H9 (cell line): ENCODE data around the gene ACAP1. TPM values are rescaled to one million over a fixed set of nuclear protein-coding genes. Genes with fewer than 3 reads are reported as not detected.

ENCODE experiments used
- DNase-seq: peaks from one replicate; pipeline ENCODE4 v3.0.0-alpha.2; 2017
- H2AFZ ChIP-seq: one replicate; pipeline ENCODE4 v1.6.1; 2013; ENCODE audit warnings: mild to moderate bottlenecking, low read length, control low read depth, moderate library complexity
- H2AK5ac ChIP-seq: 2 replicates; pipeline ENCODE4 v1.6.1; 2013; ENCODE audit warnings: low read length, control low read depth, mixed read lengths; ENCODE audit not compliant: insufficient read length
- H2BK120ac ChIP-seq: one replicate; pipeline ENCODE4 v1.6.1; 2013; ENCODE audit warnings: low read depth, mild to moderate bottlenecking, low read length, control low read depth, inconsistent platforms; ENCODE audit not compliant: poor library complexity, severe bottlenecking
- H2BK12ac ChIP-seq: 2 replicates; pipeline ENCODE4 v1.6.1; 2013; ENCODE audit warnings: low read length, control low read depth, mixed read lengths, low read depth; ENCODE audit not compliant: insufficient read length
- H2BK15ac ChIP-seq: 2 replicates; pipeline ENCODE4 v1.6.1; 2013; ENCODE audit warnings: low read depth, low read length, control low read depth
- H2BK20ac ChIP-seq: one replicate; pipeline ENCODE4 v1.6.1; 2013; ENCODE audit warnings: low read depth, mild to moderate bottlenecking, low read length, control low read depth, inconsistent platforms; ENCODE audit not compliant: poor library complexity, severe bottlenecking
- H2BK5ac ChIP-seq: 2 replicates; pipeline ENCODE4 v1.6.1; 2013; ENCODE audit warnings: low read length, control low read depth, mixed read lengths; ENCODE audit not compliant: insufficient read length
- H3K14ac ChIP-seq: 2 replicates; pipeline ENCODE4 v1.6.1; 2013; ENCODE audit warnings: low read length, control low read depth; ENCODE audit not compliant: insufficient read depth
- H3K18ac ChIP-seq: 2 replicates; pipeline ENCODE4 v1.6.1; 2013; ENCODE audit warnings: low read depth, mild to moderate bottlenecking, mixed read lengths, low read length, control low read depth; ENCODE audit not compliant: insufficient read length
- H3K23ac ChIP-seq: 2 replicates; pipeline ENCODE4 v1.6.1; 2013; ENCODE audit warnings: low read length, control low read depth, mixed read lengths, low read depth; ENCODE audit not compliant: insufficient read length
- H3K23me2 ChIP-seq: 2 replicates; pipeline ENCODE4 v1.6.1; 2013; ENCODE audit warnings: low read depth, mild to moderate bottlenecking, mixed read lengths, low read length, control low read depth; ENCODE audit not compliant: insufficient read length, poor library complexity, severe bottlenecking
- H3K27ac ChIP-seq: 2 replicates; pipeline ENCODE4 v1.5.1; 2013; ENCODE audit warnings: low read length, control low read depth, mixed read lengths, low read depth; ENCODE audit not compliant: insufficient read length
- H3K27me3 ChIP-seq: 2 replicates; pipeline ENCODE4 v1.6.1; 2013; ENCODE audit warnings: low read length, control low read depth, inconsistent platforms; ENCODE audit not compliant: insufficient read depth
- H3K4ac ChIP-seq: 2 replicates; pipeline ENCODE4 v1.6.1; 2013; ENCODE audit warnings: low read depth, mild to moderate bottlenecking, control low read depth, inconsistent platforms, low read length, moderate library complexity
- H3K4me1 ChIP-seq: 2 replicates; pipeline ENCODE4 v1.6.1; 2013; ENCODE audit warnings: low read length, control low read depth, inconsistent platforms; ENCODE audit not compliant: insufficient read depth
- H3K4me2 ChIP-seq: 2 replicates; pipeline ENCODE4 v1.6.1; 2013; ENCODE audit warnings: low read length, control low read depth, mixed read lengths; ENCODE audit not compliant: insufficient read length, insufficient read depth
- H3K56ac ChIP-seq: 2 replicates; pipeline ENCODE4 v1.6.1; 2013; ENCODE audit warnings: low read depth, mild to moderate bottlenecking, mixed read lengths, low read length, control low read depth; ENCODE audit not compliant: insufficient read length
- H3K79me1 ChIP-seq: 2 replicates; pipeline ENCODE4 v1.6.1; 2013; ENCODE audit warnings: low read depth, mild to moderate bottlenecking, moderate library complexity, low read length, control low read depth, inconsistent platforms; ENCODE audit not compliant: insufficient read depth, poor library complexity, severe bottlenecking
- H3K79me2 ChIP-seq: 2 replicates; pipeline ENCODE4 v1.6.1; 2013; ENCODE audit warnings: low read length, control low read depth, inconsistent platforms; ENCODE audit not compliant: insufficient read depth
- H3K9ac ChIP-seq: 2 replicates; pipeline ENCODE4 v1.6.1; 2013; ENCODE audit warnings: low read length, control low read depth, mixed read lengths; ENCODE audit not compliant: insufficient read length; ENCODE audit errors: extremely low read depth
- H3K9me3 ChIP-seq: one replicate; pipeline ENCODE4 v1.6.1; 2013; ENCODE audit warnings: low read depth, low read length, inconsistent platforms; ENCODE audit not compliant: control insufficient read depth
- H3T11ph ChIP-seq: one replicate; pipeline ENCODE4 v1.6.1; 2013; ENCODE audit warnings: mild to moderate bottlenecking, low read length, control low read depth, inconsistent platforms
- H4K20me1 ChIP-seq: one replicate; pipeline ENCODE4 v1.6.1; 2013; ENCODE audit not compliant: control insufficient read depth, insufficient read length, insufficient read depth
- H4K5ac ChIP-seq: 2 replicates; pipeline ENCODE4 v1.6.1; 2013; ENCODE audit warnings: low read depth, mild to moderate bottlenecking, mixed read lengths, low read length, control low read depth; ENCODE audit not compliant: insufficient read length
- H4K8ac ChIP-seq: replicated peaks from 2 replicates; pipeline ENCODE4 v1.6.1; 2013; ENCODE audit warnings: low read length, control low read depth, mixed read lengths, low read depth; ENCODE audit not compliant: insufficient read length
- H4K91ac ChIP-seq: 2 replicates; pipeline ENCODE4 v1.6.1; 2013; ENCODE audit warnings: low read depth, mild to moderate bottlenecking, moderate library complexity, mixed read lengths, low read length, control low read depth; ENCODE audit not compliant: insufficient read length
- H3K27ac Mint-ChIP-seq, 3 experiments: 2 replicates in 2 of 3; 3 replicates in 1 of 3; pipeline ENCODE4 v1.8.0; 2020 to 2021; ENCODE audit warnings: mixed read lengths in 3 of 3, mild to moderate bottlenecking in 1 of 3, moderate library complexity in 1 of 3
- H3K27me3 Mint-ChIP-seq: 2 replicates; pipeline ENCODE4 v1.8.0; 2021; ENCODE audit warnings: low read depth, mild to moderate bottlenecking, moderate library complexity, mixed read lengths
- H3K36me3 Mint-ChIP-seq, 3 experiments: 2 replicates in 2 of 3; 3 replicates in 1 of 3; pipeline ENCODE4 v1.8.0; 2020 to 2021; ENCODE audit warnings: low read depth in 3 of 3, mixed read lengths in 3 of 3; ENCODE audit not compliant: insufficient read depth in 1 of 3
- H3K4me1 Mint-ChIP-seq, 2 experiments: 2 replicates each; pipeline ENCODE4 v1.8.0; 2020; ENCODE audit warnings: mixed read lengths in 2 of 2
- H3K4me3 Mint-ChIP-seq, 2 experiments: 2 replicates in 1 of 2; 3 replicates in 1 of 2; pipeline ENCODE4 v1.8.0; 2020 to 2021; ENCODE audit warnings: mild to moderate bottlenecking in 2 of 2, mixed read lengths in 2 of 2, moderate library complexity in 1 of 2
- H3K9me3 Mint-ChIP-seq, 2 experiments: 2 replicates in 1 of 2; 3 replicates in 1 of 2; pipeline ENCODE4 v1.8.0; 2020; ENCODE audit warnings: mild to moderate bottlenecking in 2 of 2, mixed read lengths in 2 of 2, moderate library complexity in 1 of 2
- whole genome bisulfite sequencing: extraction: QIAGEN DNeasy Blood & Tissue Kit; methylation state at CpG from one replicate; pipeline ENCODE4 v1.1.7; 2013; ENCODE audit warnings: missing lambda C conversion rate, low lambda C conversion rate, mixed read lengths; ENCODE audit not compliant: insufficient read length; ENCODE audit errors: extremely low coverage; 5-methylcytosine and 5-hydroxymethylcytosine counted together
- total RNA-seq: library from RNA; stranded (reverse); gene quantifications from 2 replicates; pipeline ENCODE4 v1.2.1, GENCODE V29; 2021
- TF ChIP-seq, protein P1 (sequence below): fragments of 200-600 bp; sonication (generic); conservative IDR thresholded peaks from 3 replicates; pipeline ENCODE4 v1.8.0; 2021; ENCODE audit warnings: antibody characterized with exemption, mild to moderate bottlenecking

ACAP1 gene
- total RNA-seq, 1 experiment from 2014 or later: 18.2 TPM

GRCh38 chr17:7340179-7340578 is 3.9 kb downstream of the ACAP1 start:
- no peak overlapping the region for H3K18ac ChIP-seq
- no peak overlapping the region for H2BK12ac ChIP-seq
- Mint-ChIP-seq H3K27me3 (no peaks in the 10 kb centered on the region; the same call in 1 of the 2 replicates), H3K9me3 (no peaks in the 10 kb centered on the region), H3K4me1 (peaks cover 12 to 26% of the 10 kb centered on the region in 2 experiments), H3K4me3 (no peak overlapping the region), H3K27ac (no peak overlapping the region), H3K36me3 (peaks cover 0 to 2% (median 0%) of the 10 kb centered on the region in 3 experiments; a peak in 2 of 7 replicates)
- no peaks in the 10 kb centered on the region for H4K20me1 ChIP-seq
- H3K4me1 ChIP-seq: peaks cover 4% of the 10 kb centered on the region; the same call in 1 of the 2 replicates
- H2AK5ac ChIP-seq: no peak overlapping the region
- H3K27me3 ChIP-seq: no peaks in the 10 kb centered on the region
- H3K79me2 ChIP-seq: no peaks in the 10 kb centered on the region
- no peak overlapping the region for H3K4ac ChIP-seq
- H3K23ac ChIP-seq: no peak overlapping the region
- no peak overlapping the region for H2BK20ac ChIP-seq
- no peak overlapping the region for H2AFZ ChIP-seq
- H3K9me3 ChIP-seq: no peaks in the 10 kb centered on the region
- H3K9ac ChIP-seq: no peak overlapping the region
- H4K8ac ChIP-seq: no peak overlapping the region
- H3K14ac ChIP-seq: no peak overlapping the region
- no peak overlapping the region for H3T11ph ChIP-seq
- no CpG with 5 or more reads among the region's 2 CpGs for WGBS
- TF ChIP-seq, protein P1, sequence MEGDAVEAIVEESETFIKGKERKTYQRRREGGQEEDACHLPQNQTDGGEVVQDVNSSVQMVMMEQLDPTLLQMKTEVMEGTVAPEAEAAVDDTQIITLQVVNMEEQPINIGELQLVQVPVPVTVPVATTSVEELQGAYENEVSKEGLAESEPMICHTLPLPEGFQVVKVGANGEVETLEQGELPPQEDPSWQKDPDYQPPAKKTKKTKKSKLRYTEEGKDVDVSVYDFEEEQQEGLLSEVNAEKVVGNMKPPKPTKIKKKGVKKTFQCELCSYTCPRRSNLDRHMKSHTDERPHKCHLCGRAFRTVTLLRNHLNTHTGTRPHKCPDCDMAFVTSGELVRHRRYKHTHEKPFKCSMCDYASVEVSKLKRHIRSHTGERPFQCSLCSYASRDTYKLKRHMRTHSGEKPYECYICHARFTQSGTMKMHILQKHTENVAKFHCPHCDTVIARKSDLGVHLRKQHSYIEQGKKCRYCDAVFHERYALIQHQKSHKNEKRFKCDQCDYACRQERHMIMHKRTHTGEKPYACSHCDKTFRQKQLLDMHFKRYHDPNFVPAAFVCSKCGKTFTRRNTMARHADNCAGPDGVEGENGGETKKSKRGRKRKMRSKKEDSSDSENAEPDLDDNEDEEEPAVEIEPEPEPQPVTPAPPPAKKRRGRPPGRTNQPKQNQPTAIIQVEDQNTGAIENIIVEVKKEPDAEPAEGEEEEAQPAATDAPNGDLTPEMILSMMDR: no peak
- no peak overlapping the region for H2BK5ac ChIP-seq
- no peak overlapping the region for H3K56ac ChIP-seq
- H4K91ac ChIP-seq: no peak overlapping the region
- H3K79me1 ChIP-seq: no peaks in the 10 kb centered on the region
- H3K4me2 ChIP-seq: no peak overlapping the region
- H3K27ac ChIP-seq: no peak overlapping the region
- no peak overlapping the region for H4K5ac ChIP-seq
- H2BK120ac ChIP-seq: no peak overlapping the region
- H2BK15ac ChIP-seq: no peak overlapping the region
- no peak for DNase-seq
- H3K23me2 ChIP-seq: no peaks in the 10 kb centered on the region
